Suppressor macrophage treated with lipopolysaccharide for 1 hour (primary cell): ENCODE data around the gene INKA2.
A peak's percentile ranks its signal among the peaks of the same experiment; 100 is the strongest.

ENCODE experiments used
- DNase-seq, 3 donors: peaks; one replicate each; pipeline ENCODE4 v3.0.0-alpha.2; 2020 to 2022

INKA2 gene

GRCh38 chr1:111739194-111739924 is at the start of gene INKA2:
INKA2 (minus strand) TSS chr1:111739395; CDS start chr1:111739242, 153 bp downstream.
- DNase-seq = peak; percentile 92 to 96 (median 96)

DNA sequence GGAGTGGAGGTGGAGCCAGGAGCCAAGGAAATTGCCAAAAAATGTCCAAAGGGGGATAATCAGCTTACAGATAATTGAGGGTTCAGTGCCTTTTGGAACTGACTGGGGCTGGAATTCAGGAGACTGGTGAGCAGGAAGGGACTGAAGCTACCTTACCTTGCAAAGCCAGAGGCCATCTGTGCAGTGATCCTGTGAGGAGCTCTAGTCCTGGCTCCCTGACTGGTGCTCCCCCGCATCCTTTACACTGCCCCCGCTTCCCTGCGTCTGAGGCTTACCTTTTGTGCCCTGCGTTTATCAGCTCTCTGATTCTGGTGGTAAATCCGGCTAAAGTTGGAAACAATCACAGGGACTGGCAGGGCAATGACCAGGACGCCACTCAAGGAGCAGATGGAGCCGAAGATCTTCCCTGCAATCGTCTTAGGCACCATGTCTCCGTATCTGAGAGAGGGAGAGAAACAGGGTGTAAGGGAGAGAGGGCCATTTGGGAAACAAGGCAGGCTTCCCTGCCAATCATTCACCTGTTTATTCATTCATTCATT is 47.5 kb upstream of the INKA2 start:
- DNase-seq = no peak

DNA sequence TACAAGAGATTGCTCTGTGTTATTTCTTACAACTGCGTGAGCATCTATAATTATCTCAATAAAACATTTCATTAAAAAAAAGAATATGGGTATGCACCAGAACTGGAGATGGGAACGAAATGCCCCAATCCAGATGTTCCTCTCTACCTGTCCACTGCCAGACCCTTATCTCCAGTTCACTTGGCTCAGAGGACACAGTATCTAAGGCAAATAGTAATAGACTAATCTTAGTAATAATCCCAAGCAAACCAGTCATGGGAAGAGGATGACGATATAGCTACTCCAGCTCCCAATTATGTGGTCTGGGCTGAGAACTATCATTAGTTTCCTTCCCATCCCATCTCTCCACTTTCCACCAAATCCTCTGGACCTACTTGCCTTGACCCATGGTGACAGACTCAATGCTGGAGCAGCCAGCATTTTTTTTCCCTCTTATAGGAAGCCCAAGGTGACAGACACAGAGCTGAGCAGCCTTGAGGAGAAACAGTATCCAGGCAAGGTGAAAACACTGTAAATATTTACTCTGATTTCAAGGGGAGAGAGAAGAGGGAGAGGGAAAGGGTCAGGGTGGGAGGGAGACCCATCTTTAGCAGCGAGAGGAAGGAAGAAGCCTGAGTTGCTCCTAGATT is 45.2 kb upstream of the INKA2 start:
- no peak for DNase-seq

GRCh38 chr1:111779546-111779945 is 40.4 kb upstream of the INKA2 start:
- no peak for DNase-seq

DNA sequence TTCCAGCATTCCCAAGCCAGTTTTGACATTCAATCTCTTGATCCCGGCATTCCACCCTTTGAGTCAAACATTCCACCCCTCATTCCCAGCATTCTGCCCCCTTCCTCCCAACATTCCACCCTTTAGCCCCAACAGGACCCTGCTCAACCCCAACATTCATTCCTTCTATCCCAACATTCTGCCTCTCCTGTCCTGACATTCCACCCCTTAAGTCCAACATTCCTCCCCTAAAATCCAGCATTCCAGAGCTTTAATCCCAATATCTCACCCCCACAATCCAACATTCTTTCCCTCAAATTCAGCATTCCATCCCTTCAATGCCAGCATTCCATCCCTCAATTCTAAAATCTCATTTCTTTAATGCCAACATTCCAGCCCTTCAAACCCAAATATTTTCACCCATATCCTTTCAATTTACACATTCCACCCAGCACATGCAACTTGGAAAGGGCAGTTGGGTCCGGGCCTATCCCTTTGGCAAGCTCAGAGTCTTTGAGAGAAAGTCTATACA is 39.4 kb upstream of the INKA2 start:
- DNase-seq = no peak

GRCh38 chr1:111778066-111778465 is 38.9 kb upstream of the INKA2 start:
- no peak for DNase-seq

GRCh38 chr1:111777301-111777700 is 38.1 kb upstream of the INKA2 start:
- no peak for DNase-seq

DNA sequence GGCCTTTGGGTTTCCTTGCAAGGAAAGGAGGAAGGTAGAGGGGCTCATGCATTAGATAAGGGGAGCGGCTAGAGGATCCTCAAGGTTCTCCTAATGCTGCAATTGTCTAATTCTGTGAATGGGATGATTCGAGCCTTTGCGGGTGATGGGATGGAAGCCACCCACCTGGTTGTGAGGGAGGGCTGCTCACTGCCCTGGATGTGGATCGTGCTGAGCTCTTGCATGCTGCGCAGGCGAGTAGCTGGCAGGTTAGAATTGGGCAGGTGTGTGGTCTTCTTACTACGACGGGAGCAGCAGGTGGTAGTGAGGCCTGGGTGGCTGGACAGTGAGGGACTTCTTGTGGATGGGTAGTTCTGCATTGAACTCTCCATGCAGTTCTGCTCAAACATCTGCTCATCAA is 37.7 kb upstream of the INKA2 start:
- no peak for DNase-seq

GRCh38 chr1:111776391-111776790 is 37.2 kb upstream of the INKA2 start:
- DNase-seq = no peak

DNA sequence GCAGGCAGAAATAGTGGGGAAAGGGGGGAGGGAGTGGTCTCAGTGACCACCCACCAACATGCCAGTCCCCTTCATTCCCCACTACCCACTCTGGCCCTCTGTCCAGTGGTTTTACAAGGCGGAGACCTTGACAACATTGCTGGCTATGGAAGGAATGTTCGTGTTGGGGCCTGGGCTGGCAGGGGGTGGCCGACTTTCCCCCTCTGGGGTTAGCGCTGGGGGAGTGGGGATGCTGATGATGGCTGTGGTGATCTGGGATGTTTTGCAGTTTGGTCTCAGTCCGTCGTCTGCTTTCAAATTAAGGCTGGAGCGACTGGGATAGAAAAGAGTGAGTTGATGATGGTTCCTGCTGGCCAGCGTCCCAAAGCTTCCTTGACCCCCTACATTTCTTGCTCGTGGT is 36.8 kb upstream of the INKA2 start:
- no peak for DNase-seq

GRCh38 chr1:111770916-111771315 is 31.7 kb upstream of the INKA2 start:
- DNase-seq = no peak

GRCh38 chr1:111769517-111770146 is 30.4 kb upstream of the INKA2 start:
- DNase-seq = peak; percentile 75 to 84 (median 80)

- DNase-seq = no peak
Measured at GRCh38 chr1:111768625-111769024, 29.4 kb upstream of the INKA2 start.

GRCh38 chr1:111768023-111768422 is 28.8 kb upstream of the INKA2 start:
- DNase-seq = no peak

DNA sequence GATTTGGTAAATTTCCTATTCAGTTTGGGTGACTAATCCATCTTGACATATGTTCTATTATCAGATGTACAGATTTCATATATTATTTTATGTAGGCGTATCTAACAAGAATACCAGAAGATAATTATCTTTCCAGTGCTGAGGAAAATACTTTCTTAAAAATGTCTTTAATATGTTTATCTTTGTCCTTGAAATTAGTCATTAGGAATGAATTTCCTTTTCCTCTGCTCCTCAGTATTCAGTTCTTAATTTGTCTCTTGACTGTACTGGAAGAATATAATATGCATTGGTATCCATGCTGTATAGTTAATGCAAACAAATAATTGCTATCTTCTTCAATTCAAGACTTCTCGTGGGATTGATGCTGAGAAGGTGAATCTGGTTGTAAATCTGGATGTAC is 23.1 kb upstream of the INKA2 start:
- no peak for DNase-seq

- DNase-seq = no peak
Measured at GRCh38 chr1:111761717-111762116, 22.5 kb upstream of the INKA2 start.

GRCh38 chr1:111758373-111758772 is 19.2 kb upstream of the INKA2 start:
- peak; percentile 45 to 57 (median 45) for DNase-seq

DNA sequence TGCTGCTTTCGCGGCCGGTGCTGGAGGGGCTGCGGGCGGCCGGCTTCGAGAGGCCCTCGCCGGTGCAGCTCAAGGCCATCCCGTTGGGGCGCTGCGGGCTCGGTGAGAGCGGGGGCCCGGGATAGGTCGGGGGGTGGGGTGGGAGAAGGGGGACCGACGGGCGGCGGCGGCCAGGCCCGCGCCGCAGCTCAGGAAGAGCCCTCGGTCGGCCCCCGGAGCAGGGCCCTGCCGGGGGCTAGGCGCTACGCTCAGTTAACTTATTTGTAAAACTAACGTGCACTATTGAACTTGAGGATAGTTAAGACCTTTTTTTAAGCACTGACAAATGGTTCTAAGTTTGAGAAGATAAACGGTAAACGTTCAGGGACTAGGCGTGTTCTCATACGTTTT is 16.9 kb upstream of the INKA2 start:
- no peak for DNase-seq

DNA sequence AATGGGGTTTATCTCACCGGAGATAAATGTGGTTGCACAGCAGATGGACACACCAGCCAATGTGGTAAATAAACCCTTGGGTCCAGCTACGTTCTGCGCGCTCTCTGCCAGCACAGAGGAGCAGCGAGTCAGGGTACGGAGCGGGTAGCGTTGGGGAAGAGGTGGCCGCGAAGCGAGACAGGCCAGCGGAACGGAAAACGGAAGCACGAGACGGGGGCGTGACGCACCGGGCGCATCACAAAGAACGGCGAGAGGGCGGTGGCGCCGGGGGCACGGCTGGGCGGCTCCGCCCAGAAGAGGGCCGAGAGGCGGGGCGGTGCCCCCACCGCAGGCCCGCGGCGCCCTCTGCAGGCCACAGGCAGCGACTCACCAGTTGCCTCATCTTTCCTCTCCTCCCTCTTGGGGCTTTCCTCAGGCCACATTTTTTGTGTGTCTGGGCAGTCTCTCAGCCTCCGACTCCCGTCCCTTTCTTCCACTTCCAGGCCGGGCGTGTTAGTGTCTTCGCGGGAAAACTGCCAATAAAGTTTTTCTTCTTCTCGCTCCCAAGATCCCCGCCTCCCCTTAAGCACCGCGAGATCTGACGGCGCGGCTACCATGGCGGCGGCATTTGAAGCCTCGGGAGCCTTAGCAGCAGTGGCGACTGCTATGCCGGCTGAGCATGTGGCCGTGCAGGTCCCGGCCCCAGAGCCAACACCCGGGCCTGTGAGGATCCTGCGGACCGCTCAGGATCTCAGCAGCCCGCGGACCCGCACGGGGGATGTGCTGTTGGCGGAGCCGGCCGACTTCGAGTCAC is 16.3 kb upstream of the INKA2 start, which contains the start of gene DDX20:
DDX20 (plus strand) TSS at position 571 of the 793 bp plus-strand sequence; CDS start at position 595, 24 bp downstream.
- DNase-seq = peak; percentile 98 to 99 (median 99)

DNA sequence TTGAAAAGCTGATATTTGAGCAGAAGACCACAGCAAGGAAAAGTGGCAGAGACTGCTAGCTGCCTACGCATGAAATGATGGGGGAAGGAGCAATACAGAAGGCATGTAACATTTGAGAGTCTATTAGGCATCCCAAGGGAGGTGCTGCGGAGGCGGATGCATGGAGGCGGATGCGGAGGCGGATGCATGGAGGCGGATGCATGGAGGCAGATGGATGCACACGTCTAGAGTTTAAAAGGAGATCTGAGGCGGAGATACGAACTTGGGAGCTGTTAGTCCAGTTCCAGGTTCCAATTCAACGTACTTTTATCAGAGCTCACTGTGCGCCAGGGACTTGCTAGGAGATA is 15.8 kb upstream of the INKA2 start:
- peak; percentile 36 to 58 (median 47) for DNase-seq

DNA sequence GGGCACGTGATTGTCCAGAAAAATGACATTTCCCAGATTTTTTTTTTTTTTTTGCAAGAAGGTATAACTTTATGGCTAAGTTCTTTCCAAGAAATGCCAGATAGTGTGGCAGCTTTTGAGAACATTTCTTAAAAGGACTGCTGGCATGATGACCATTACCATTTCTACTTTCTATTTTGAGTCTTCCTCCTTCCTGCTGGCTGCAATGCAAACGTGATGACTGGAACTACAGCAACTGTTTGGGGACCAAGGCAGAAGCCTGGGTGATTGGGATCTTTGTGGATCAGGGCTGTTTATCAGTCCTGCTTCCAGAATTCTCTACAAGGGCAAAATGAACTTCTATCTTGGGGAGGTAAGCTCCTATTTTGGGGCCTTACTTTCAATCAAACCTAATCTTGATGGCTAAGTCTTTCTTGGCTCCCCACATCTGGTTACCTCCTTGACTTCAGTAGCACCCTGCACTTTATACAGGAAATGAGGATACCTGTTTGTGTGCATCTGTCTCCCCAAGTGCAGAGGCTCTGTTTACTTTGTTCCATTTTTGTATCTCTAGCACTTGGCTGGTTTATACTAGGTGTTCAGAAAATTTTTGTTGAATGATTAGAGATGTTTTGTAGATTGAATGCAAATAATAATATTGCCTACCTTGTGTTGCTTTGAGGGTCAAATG is 12.8 kb upstream of the INKA2 start:
- peak; percentile 42 to 59 (median 47) for DNase-seq

DNA sequence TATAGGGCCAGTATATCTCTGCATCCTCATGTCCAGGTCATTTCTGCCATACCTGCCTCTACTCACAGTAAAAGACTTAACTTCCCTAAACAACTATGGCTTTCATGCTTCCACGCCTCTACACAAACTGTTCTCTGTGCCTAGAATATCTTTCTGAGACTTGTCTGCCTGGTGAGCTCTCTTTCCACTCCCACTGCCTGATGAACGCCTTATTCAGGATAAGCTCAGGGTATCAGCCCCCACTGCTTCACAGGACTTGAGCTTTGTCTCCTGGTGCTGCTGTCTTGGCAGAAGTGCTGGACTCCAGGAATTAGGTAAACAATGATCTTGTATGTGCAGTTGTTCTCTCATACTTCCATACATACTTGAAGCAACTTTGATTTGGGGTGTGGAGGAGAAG is 11.7 kb upstream of the INKA2 start:
- DNase-seq = no peak
